Epithelial cell of esophagus (primary cell): ENCODE results near the gene SORCS1.

Experiments used
- DNase-seq: peaks from one replicate; pipeline ENCODE4 v3.0.0; 2010; ENCODE audit warnings: low read depth
- H3K4me3 ChIP-seq: 2 replicates; pipeline ENCODE4 v1.5.1; 2011; ENCODE audit warnings: mild to moderate bottlenecking, low read length, control low read depth
- CTCF ChIP-seq: IDR thresholded peaks from 2 replicates; pipeline ENCODE4 v1.5.1; 2011; ENCODE audit warnings: low read depth, mild to moderate bottlenecking, low read length, control low read depth, inconsistent platforms; ENCODE audit not compliant: insufficient read depth; ENCODE audit errors: missing control alignments

SORCS1 gene

GRCh38 chr10:106830471-106830870 is 334.0 kb downstream of the SORCS1 start:
- no peak for DNase-seq
- H3K4me3 ChIP-seq, result no peak overlapping the region

DNA sequence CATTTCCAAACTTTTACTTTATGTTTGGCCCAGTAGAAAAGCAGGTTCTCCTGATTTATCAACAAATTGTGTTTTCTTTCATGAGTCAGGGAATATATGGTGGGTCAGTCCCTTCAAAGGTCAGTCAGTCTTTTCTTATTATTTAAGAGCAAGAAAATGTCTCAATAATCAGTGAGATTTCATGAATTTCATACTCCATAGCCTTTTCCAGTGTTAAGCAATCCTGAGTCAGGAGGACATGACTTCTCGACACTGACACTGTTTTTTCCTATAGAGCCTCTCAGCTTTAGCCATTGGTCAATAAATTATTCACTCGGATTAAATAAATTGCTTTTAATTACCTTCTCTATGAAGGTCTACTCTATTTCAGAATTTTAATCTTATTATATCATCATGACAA is 334.5 kb downstream of the SORCS1 start:
- H3K4me3 ChIP-seq, result no peak overlapping the region
- no peak for DNase-seq
- TF ChIP-seq CTCF, result no peak

More at GRCh38 chr10:106830471-106830870, 334.0 kb downstream of the SORCS1 start:
- no peak for TF ChIP-seq CTCF

DNA sequence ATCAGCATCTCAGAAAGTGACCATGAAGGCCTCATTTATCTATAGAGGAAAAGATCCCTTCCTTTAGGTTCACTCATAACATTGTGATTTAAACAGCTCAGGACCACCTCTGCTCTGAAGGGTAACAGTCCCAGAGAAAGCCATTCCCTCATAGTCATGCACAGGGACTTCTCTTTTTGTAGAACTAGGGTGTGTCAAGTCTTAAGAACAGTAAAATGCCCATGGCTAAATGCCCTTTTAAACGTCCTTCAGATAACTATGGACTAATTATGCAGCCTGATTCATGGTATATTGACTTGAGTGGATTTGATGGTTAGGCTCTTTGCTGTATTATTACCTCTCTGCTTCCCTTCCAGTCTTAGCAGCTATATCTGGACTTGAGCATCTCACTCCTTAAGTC is 337.8 kb downstream of the SORCS1 start:
- no peak for DNase-seq
- TF ChIP-seq CTCF, result no peak
- H3K4me3 ChIP-seq, result no peak overlapping the region

DNA sequence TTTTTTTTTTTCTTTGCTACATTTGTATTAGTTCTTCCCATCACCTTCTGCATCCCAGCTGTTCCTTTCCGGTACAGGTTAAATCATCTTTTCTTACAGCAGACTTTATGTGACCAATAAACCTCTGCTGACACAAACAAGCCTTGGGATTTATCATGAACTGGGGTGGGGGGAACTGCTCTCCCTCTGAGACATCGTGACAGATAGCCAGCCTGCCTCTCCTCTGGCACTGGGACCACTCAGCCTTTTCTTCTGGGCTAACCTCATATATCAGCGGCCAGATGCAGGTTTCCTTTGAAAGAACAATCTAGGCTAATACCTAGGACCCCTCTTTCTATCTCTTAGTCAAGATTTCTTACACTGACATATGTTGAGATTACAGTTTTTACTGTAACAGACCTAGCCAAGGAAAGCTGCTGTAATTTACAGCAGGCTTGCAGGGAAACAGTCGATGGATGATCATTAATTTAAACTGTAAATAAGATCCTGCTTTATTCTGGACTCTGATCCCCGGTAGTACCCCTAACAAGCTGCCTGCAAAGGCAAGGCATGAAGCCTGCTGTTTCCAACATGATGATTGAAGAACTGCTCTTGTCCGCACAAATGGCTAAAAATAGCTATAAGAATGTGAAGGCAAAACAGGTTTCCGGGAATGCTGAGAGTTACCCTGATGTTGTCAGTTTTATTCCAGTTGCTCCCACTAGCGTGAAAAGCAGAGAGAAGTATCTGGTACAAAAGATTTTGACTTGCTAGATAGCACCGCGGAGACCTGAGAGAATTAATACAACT is 338.7 kb downstream of the SORCS1 start:
- DNase-seq, result no peak
- TF ChIP-seq CTCF, result no peak
- H3K4me3 ChIP-seq, result no peak overlapping the region

DNA sequence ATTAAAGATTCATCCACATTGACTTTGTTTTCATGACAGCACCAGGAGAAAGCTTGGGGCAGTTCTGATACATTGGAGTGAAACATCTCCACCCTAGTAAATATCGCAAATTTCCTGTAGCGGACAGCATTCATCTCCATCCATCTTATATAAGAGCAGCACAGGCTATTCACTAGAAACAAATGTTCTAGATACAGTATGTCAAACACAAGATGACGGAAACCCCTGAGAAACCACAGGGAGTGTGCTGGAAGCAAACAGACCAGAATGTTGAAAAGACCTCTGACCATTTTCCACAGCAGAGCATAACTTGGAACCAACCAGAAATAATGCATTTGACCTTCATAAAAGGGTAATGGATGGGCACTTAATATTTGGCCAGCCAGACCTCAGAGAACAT is 343.9 kb downstream of the SORCS1 start:
- no peak for TF ChIP-seq CTCF
- no peak for DNase-seq
- no peak overlapping the region for H3K4me3 ChIP-seq

GRCh38 chr10:106819490-106819889 is 345.0 kb downstream of the SORCS1 start:
- TF ChIP-seq CTCF, result no peak
- H3K4me3 ChIP-seq, result no peak overlapping the region
- no peak for DNase-seq
